Measurements from ENCODE around the gene FAM53C. TPM values are rescaled to one million over a fixed set of nuclear protein-coding genes. Genes with fewer than 3 reads are reported as not detected.

FAM53C gene
- total RNA-seq, 1 experiment from 2014 or later, result 50.4 TPM

GRCh38 chr5:138344887-138345622, 7.0 kb downstream of the FAM53C start:
- ATAC-seq (no peak), DNase-seq (ENCODE audit: low read depth, low spot score) (no peak)
- Histone ChIP-seq H3K4me3 (ENCODE audit: low read depth in 2 of 2, low read length in 2 of 2) (no peak overlapping the region), H3K27me3 (ENCODE audit: control insufficient read depth, insufficient read depth, low read length) (no peaks in the 10 kb centered on the region), H3K4me1 (ENCODE audit: control insufficient read depth, insufficient read depth, low read length) (peaks cover 7% of the 10 kb centered on the region; the same call in 1 of the 2 replicates), H3K27ac (ENCODE audit: low read length) (no peak overlapping the region), H3K36me3 (ENCODE audit: control insufficient read depth, insufficient read depth, low read length) (peaks cover 26% of the 10 kb centered on the region), H3K9me3 (ENCODE audit: control insufficient read depth, insufficient read depth, low read depth, low read length) (no peaks in the 10 kb centered on the region)
- CTCF ChIA-PET, result no interaction called here
- POLR2A ChIA-PET, result no interaction called here
- intact Hi-C loops (cut with micrococcal nuclease; ENCODE audit: unreplicated experiment) (no loop called here), in situ Hi-C loops (cut with HindIII; ENCODE audit: low pct_unique_long_range_greater_than_20kb, low sequenced_read_pairs) (no loop called here)
- TF ChIP-seq POLR2AphosphoS5 (IDR thresholded peaks at IDR 0.05; ENCODE audit: low read depth, low read length) (no peak), CTCF (IDR thresholded peaks at IDR 0.05) (no peak), TCF7L2 (IDR thresholded peaks at IDR 0.05; ENCODE audit: low read depth, low read length) (no peak), SIN3A (IDR thresholded peaks at IDR 0.05; ENCODE audit: borderline replicate concordance, insufficient read depth, low read depth, low read length) (no peak), REST (IDR thresholded peaks at IDR 0.05; ENCODE audit: insufficient read depth in 1 of 2, low read depth in 2 of 2, low read length in 1 of 2) (no peak)
- no TSS peak for BruUV-seq (replicated peaks)

GRCh38 chr5:138346889-138347288, 8.8 kb downstream of the FAM53C start:
- Histone ChIP-seq H3K4me1 (ENCODE audit: control insufficient read depth, insufficient read depth, low read length) (no peaks in the 10 kb centered on the region), H3K27me3 (ENCODE audit: control insufficient read depth, insufficient read depth, low read length) (no peaks in the 10 kb centered on the region), H3K9me3 (ENCODE audit: control insufficient read depth, insufficient read depth, low read depth, low read length) (no peaks in the 10 kb centered on the region; the same call in 1 of the 2 replicates), H3K36me3 (ENCODE audit: control insufficient read depth, insufficient read depth, low read length) (peaks cover 21% of the 10 kb centered on the region), H3K4me3 (ENCODE audit: low read depth in 2 of 2, low read length in 2 of 2) (no peak overlapping the region), H3K27ac (ENCODE audit: low read length) (no peak overlapping the region)
- no peak for TF ChIP-seq TCF7L2 (IDR thresholded peaks at IDR 0.05; ENCODE audit: low read depth, low read length)
- TF ChIP-seq CTCF (IDR thresholded peaks at IDR 0.05), result no peak
- no peak for TF ChIP-seq SIN3A (IDR thresholded peaks at IDR 0.05; ENCODE audit: borderline replicate concordance, insufficient read depth, low read depth, low read length)
- TF ChIP-seq REST (IDR thresholded peaks at IDR 0.05; ENCODE audit: insufficient read depth in 1 of 2, low read depth in 2 of 2, low read length in 1 of 2), result no peak
- TF ChIP-seq POLR2AphosphoS5 (IDR thresholded peaks at IDR 0.05; ENCODE audit: low read depth, low read length), result no peak
- POLR2A ChIA-PET, result no interaction called here
- no peak for DNase-seq (ENCODE audit: low read depth, low spot score)
- in situ Hi-C loops (cut with HindIII; ENCODE audit: low pct_unique_long_range_greater_than_20kb, low sequenced_read_pairs), result no loop called here
- no TSS peak for BruUV-seq (replicated peaks)
- CTCF ChIA-PET, result no interaction called here
- intact Hi-C loops (cut with micrococcal nuclease; ENCODE audit: unreplicated experiment), result no loop called here
- no peak for ATAC-seq

Measured in Panc1 (cell line).